Measurements from ENCODE around the gene PLEKHN1.
A peak's percentile ranks its signal among the peaks of the same experiment; 100 is the strongest.

The PLEKHN1 gene

GRCh38 chr1:966704-967300 lies 520 bp downstream of the PLEKHN1 start:
- Histone ChIP-seq H3K9me3 (ENCODE audit: control insufficient read depth, low read length) (no peaks in the 10 kb centered on the region), H3K4me1 (ENCODE audit: control insufficient read depth, insufficient read depth, low read depth, low read length) (peaks cover 22% of the 10 kb centered on the region), H4K8ac (ENCODE audit: low read length) (peak overlapping the region; percentile 66), H2BK5ac (ENCODE audit: low read depth, low read length, poor library complexity, severe bottlenecking) (peak overlapping the region; percentile 58), H2BK15ac (ENCODE audit: low read depth, poor library complexity, severe bottlenecking) (no peak overlapping the region), H2AK5ac (ENCODE audit: low read length, severe bottlenecking) (no peak overlapping the region), H3K23ac (ENCODE audit: low read length in 2 of 2) (peak overlapping the region in 1 of 2 experiments; percentile 97), H3K27me3 (ENCODE audit: control insufficient read depth in 1 of 2, insufficient read depth in 1 of 2, low read length in 2 of 2) (peaks cover 0 to 46% of the 10 kb centered on the region in 2 experiments), H3K4ac (ENCODE audit: low read depth in 1 of 2, low read length in 2 of 2) (peak overlapping the region; percentile 24 to 77), H2AFZ (ENCODE audit: low read depth, low read length) (peak overlapping the region; percentile 72), H3K4me3 (ENCODE audit: insufficient read depth in 1 of 2, low read depth in 1 of 2, low read length in 2 of 2) (peak overlapping the region; percentile 66 to 85), H4K91ac (ENCODE audit: low read length) (peak overlapping the region; percentile 90), H3K9ac (ENCODE audit: low read length) (peak overlapping the region; percentile 70), H3K27ac (ENCODE audit: low read length, poor library complexity, severe bottlenecking) (no peak overlapping the region), H2BK120ac (ENCODE audit: low read depth, low read length) (peak overlapping the region; percentile 2), H3K36me3 (ENCODE audit: control insufficient read depth in 1 of 2, insufficient read depth in 2 of 2, low read depth in 1 of 2, low read length in 2 of 2) (peaks cover 13 to 39% of the 10 kb centered on the region in 2 experiments), H3K14ac (ENCODE audit: low read length in 2 of 2) (peak overlapping the region in 1 of 2 experiments; percentile 97), H3K18ac (ENCODE audit: low read depth in 1 of 2, low read length in 2 of 2) (peak overlapping the region; percentile 78 to 96), H3K79me1 (replicated peaks; ENCODE audit: low read length, poor library complexity, severe bottlenecking) (peaks cover 9% of the 10 kb centered on the region), H2BK12ac (ENCODE audit: low read length in 2 of 2) (peak overlapping the region in 1 of 2 experiments; percentile 79), H3K4me2 (ENCODE audit: low read length, poor library complexity, severe bottlenecking) (peak overlapping the region; percentile 92)
- WGBS = 3% methylated on average over 43 of the region's 60 CpGs
- peak; percentile 74 for DNase-seq

- Histone ChIP-seq H3K27me3 (ENCODE audit: control insufficient read depth in 1 of 2, insufficient read depth in 1 of 2, low read length in 2 of 2) (peaks cover 0 to 52% of the 10 kb centered on the region in 2 experiments), H3K14ac (ENCODE audit: low read length in 2 of 2) (no peak overlapping the region), H2AK5ac (ENCODE audit: low read length, severe bottlenecking) (no peak overlapping the region), H2BK15ac (ENCODE audit: low read depth, poor library complexity, severe bottlenecking) (no peak overlapping the region), H3K4me1 (ENCODE audit: control insufficient read depth, insufficient read depth, low read depth, low read length) (peaks cover 22% of the 10 kb centered on the region), H2BK12ac (ENCODE audit: low read length in 2 of 2) (no peak overlapping the region), H3K36me3 (ENCODE audit: control insufficient read depth in 1 of 2, insufficient read depth in 2 of 2, low read depth in 1 of 2, low read length in 2 of 2) (peaks cover 10 to 33% of the 10 kb centered on the region in 2 experiments), H3K79me1 (replicated peaks; ENCODE audit: low read length, poor library complexity, severe bottlenecking) (peaks cover 9% of the 10 kb centered on the region), H2AFZ (ENCODE audit: low read depth, low read length) (no peak overlapping the region), H3K18ac (ENCODE audit: low read depth in 1 of 2, low read length in 2 of 2) (no peak overlapping the region), H4K8ac (ENCODE audit: low read length) (no peak overlapping the region), H3K23ac (ENCODE audit: low read length in 2 of 2) (no peak overlapping the region), H4K91ac (ENCODE audit: low read length) (no peak overlapping the region), H3K4me2 (ENCODE audit: low read length, poor library complexity, severe bottlenecking) (peak overlapping the region; percentile 92), H3K4ac (ENCODE audit: low read depth in 1 of 2, low read length in 2 of 2) (no peak overlapping the region), H3K27ac (ENCODE audit: low read length, poor library complexity, severe bottlenecking) (no peak overlapping the region), H2BK5ac (ENCODE audit: low read depth, low read length, poor library complexity, severe bottlenecking) (no peak overlapping the region), H3K9me3 (ENCODE audit: control insufficient read depth, low read length) (no peaks in the 10 kb centered on the region), H3K9ac (ENCODE audit: low read length) (no peak overlapping the region), H3K4me3 (ENCODE audit: insufficient read depth in 1 of 2, low read depth in 1 of 2, low read length in 2 of 2) (peak overlapping the region in 1 of 2 experiments; percentile 85), H2BK120ac (ENCODE audit: low read depth, low read length) (no peak overlapping the region)
- DNase-seq = no peak
- 85% methylated on average over 23 of the region's 23 CpGs for WGBS
Measured at GRCh38 chr1:967466-968343, 1.4 kb downstream of the PLEKHN1 start.

- no peaks in the 10 kb centered on the region for H3K79me1 ChIP-seq (replicated peaks; ENCODE audit: low read length, poor library complexity, severe bottlenecking)
- H2AK5ac ChIP-seq (ENCODE audit: low read length, severe bottlenecking) = no peak overlapping the region
- H3K27me3 ChIP-seq (ENCODE audit: control insufficient read depth in 1 of 2, insufficient read depth in 1 of 2, low read length in 2 of 2) = peaks cover 0 to 67% of the 10 kb centered on the region in 2 experiments
- no peak overlapping the region for H4K91ac ChIP-seq (ENCODE audit: low read length)
- no peak overlapping the region for H2BK12ac ChIP-seq (ENCODE audit: low read length in 2 of 2)
- no peaks in the 10 kb centered on the region for H3K9me3 ChIP-seq (ENCODE audit: control insufficient read depth, low read length)
- no peak overlapping the region for H2BK120ac ChIP-seq (ENCODE audit: low read depth, low read length)
- H3K4me2 ChIP-seq (ENCODE audit: low read length, poor library complexity, severe bottlenecking) = no peak overlapping the region
- DNase-seq = no peak
- WGBS = 86% methylated on average over 15 of the region's 15 CpGs
- H3K36me3 ChIP-seq (ENCODE audit: control insufficient read depth in 1 of 2, insufficient read depth in 2 of 2, low read depth in 1 of 2, low read length in 2 of 2) = peaks cover 0 to 16% of the 10 kb centered on the region in 2 experiments
- no peak overlapping the region for H2BK15ac ChIP-seq (ENCODE audit: low read depth, poor library complexity, severe bottlenecking)
- H2BK5ac ChIP-seq (ENCODE audit: low read depth, low read length, poor library complexity, severe bottlenecking) = no peak overlapping the region
- H3K23ac ChIP-seq (ENCODE audit: low read length in 2 of 2) = no peak overlapping the region
- H3K4me3 ChIP-seq (ENCODE audit: insufficient read depth in 1 of 2, low read depth in 1 of 2, low read length in 2 of 2) = no peak overlapping the region
- no peak overlapping the region for H3K4ac ChIP-seq (ENCODE audit: low read depth in 1 of 2, low read length in 2 of 2)
- H2AFZ ChIP-seq (ENCODE audit: low read depth, low read length) = no peak overlapping the region
- no peak overlapping the region for H3K27ac ChIP-seq (ENCODE audit: low read length, poor library complexity, severe bottlenecking)
- peaks cover 19% of the 10 kb centered on the region for H3K4me1 ChIP-seq (ENCODE audit: control insufficient read depth, insufficient read depth, low read depth, low read length)
- H3K14ac ChIP-seq (ENCODE audit: low read length in 2 of 2) = peak overlapping the region in 1 of 2 experiments; percentile 19
- peak overlapping the region; percentile 12 for H4K8ac ChIP-seq (ENCODE audit: low read length)
- no peak overlapping the region for H3K18ac ChIP-seq (ENCODE audit: low read depth in 1 of 2, low read length in 2 of 2)
- no peak overlapping the region for H3K9ac ChIP-seq (ENCODE audit: low read length)
Measured at GRCh38 chr1:969260-969855, 3.1 kb downstream of the PLEKHN1 start.
